ENCODE measurements around the gene DNAH10. TPM values are rescaled to one million over a fixed set of nuclear protein-coding genes. Genes with fewer than 3 reads are reported as not detected.

DNAH10 gene
- total RNA-seq, 2 experiments from 2014 or later: 0.38 to 0.43 TPM

DNA sequence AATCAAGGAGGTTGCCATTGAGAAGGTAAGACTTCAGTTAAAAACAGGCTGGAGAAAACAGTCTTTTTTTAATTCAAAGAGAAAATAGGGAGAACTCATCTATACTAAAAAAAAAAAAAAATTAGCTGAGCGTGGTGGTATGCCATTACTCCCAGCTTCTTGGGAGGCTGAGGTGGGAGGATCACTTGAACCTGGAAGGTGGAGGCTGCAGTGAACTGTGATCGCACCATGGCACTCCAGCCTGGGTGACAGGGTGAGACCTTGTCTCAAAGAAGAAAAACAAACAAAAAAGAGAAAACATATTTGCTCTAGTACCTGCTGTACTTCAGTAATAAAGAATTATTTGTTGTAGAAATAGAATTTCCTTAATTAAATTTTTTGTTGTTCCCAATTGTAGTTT is 68.6 kb downstream of the DNAH10 start:
- ChIA-PET CTCF (interaction anchor here (1.2 kb wide), 1 partner anchor 12 kb away, joined by 3 read pairs; no protein-coding TSS in a partner anchor), POLR2A (no interaction called here)
- no peak for DNase-seq
- TF ChIP-seq, protein P1, sequence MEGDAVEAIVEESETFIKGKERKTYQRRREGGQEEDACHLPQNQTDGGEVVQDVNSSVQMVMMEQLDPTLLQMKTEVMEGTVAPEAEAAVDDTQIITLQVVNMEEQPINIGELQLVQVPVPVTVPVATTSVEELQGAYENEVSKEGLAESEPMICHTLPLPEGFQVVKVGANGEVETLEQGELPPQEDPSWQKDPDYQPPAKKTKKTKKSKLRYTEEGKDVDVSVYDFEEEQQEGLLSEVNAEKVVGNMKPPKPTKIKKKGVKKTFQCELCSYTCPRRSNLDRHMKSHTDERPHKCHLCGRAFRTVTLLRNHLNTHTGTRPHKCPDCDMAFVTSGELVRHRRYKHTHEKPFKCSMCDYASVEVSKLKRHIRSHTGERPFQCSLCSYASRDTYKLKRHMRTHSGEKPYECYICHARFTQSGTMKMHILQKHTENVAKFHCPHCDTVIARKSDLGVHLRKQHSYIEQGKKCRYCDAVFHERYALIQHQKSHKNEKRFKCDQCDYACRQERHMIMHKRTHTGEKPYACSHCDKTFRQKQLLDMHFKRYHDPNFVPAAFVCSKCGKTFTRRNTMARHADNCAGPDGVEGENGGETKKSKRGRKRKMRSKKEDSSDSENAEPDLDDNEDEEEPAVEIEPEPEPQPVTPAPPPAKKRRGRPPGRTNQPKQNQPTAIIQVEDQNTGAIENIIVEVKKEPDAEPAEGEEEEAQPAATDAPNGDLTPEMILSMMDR (IDR thresholded peaks at IDR 0.05): no peak
- H3K27me3 Mint-ChIP-seq: peaks cover 3% of the 10 kb centered on the region
- intact Hi-C loops (cut with micrococcal nuclease): no loop called here
- no peaks in the 10 kb centered on the region for H3K36me3 Mint-ChIP-seq (ENCODE audit: low read depth)
- no peak overlapping the region for H3K27ac Mint-ChIP-seq
- peaks cover 3% of the 10 kb centered on the region for H3K4me1 Mint-ChIP-seq (ENCODE audit: low read depth)
- H3K9me3 Mint-ChIP-seq: no peaks in the 10 kb centered on the region
- H3K4me3 Mint-ChIP-seq: no peak overlapping the region
- ATAC-seq: no peak

DNA sequence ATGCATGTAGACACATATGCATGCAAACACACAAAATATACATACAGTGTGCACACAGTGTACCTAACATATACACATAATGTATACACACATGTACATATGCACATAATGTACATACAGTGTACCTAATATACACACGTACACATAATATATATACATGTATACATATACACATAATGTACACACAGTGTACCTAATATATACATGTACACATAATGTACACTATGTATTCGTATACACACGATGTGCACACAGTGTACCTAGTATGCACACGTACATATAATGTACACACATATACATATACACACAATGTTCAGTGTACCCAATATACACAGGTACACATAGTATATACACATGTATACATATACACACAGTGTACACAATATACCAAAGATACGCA is 70.0 kb downstream of the DNAH10 start:
- Mint-ChIP-seq H3K36me3 (ENCODE audit: low read depth) (no peaks in the 10 kb centered on the region), H3K9me3 (no peaks in the 10 kb centered on the region), H3K4me3 (no peak overlapping the region), H3K27me3 (peaks cover 3% of the 10 kb centered on the region), H3K4me1 (ENCODE audit: low read depth) (no peaks in the 10 kb centered on the region), H3K27ac (no peak overlapping the region)
- DNase-seq (no peak), ATAC-seq (no peak)
- TF ChIP-seq, protein P1 (IDR thresholded peaks at IDR 0.05): no peak
- ChIA-PET POLR2A (no interaction called here), CTCF (no interaction called here)
- intact Hi-C loops (cut with micrococcal nuclease): no loop called here

DNA sequence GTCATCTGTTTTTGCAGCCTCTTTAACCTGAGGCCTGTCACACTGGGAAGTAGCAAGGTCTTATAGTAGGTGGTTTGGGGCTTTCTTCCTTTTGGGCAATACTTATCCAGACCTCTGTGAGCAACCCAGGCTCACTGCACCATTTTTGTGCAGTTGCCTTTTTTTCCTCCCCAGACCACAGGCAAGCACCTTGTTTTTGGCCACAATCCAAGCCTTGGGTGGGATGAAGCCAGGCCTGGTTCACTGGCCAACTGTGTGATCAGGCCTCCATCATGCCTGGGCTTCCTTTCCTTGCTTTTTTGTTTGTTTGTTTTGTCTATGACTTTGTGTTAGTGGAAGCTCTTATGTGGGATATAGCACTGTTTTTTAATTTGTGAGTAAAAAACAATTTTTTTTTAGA is 71.7 kb downstream of the DNAH10 start:
- TF ChIP-seq, protein P1 (IDR thresholded peaks at IDR 0.05): no peak
- Mint-ChIP-seq H3K4me3 (no peak overlapping the region), H3K27me3 (no peaks in the 10 kb centered on the region), H3K36me3 (ENCODE audit: low read depth) (no peaks in the 10 kb centered on the region), H3K4me1 (ENCODE audit: low read depth) (no peaks in the 10 kb centered on the region), H3K9me3 (no peaks in the 10 kb centered on the region), H3K27ac (no peak overlapping the region)
- POLR2A ChIA-PET: interaction anchor here (0.5 kb wide), 1 partner anchor 520 kb away, joined by 3 read pairs; no protein-coding TSS in a partner anchor
- ATAC-seq (no peak), DNase-seq (no peak)
- CTCF ChIA-PET: no interaction called here
- intact Hi-C loops (cut with micrococcal nuclease): no loop called here

DNA sequence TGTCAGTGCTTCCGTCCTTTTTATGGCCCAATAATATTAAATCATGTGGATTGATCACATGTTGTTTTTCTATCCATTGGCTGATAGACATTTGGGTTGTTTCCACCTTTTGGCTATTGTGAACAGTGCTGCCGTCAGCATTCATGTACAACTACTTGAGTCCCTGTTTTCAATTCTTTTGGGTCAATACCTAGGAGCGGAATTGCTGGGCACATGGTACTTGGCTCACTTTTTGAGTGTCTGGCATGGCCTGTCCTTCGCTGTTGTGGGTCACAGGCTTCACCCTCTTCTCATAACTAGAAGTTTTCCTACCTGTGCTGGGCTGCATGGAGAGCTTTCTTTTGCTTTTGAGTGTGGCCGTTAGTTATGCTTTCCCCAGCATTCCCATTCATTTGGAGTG is 72.7 kb downstream of the DNAH10 start:
- no peak for ATAC-seq
- no peak overlapping the region for H3K27ac Mint-ChIP-seq
- H3K36me3 Mint-ChIP-seq (ENCODE audit: low read depth): no peaks in the 10 kb centered on the region
- no peaks in the 10 kb centered on the region for H3K27me3 Mint-ChIP-seq
- no peaks in the 10 kb centered on the region for H3K9me3 Mint-ChIP-seq
- intact Hi-C loops (cut with micrococcal nuclease): no loop called here
- no peaks in the 10 kb centered on the region for H3K4me1 Mint-ChIP-seq (ENCODE audit: low read depth)
- CTCF ChIA-PET: interaction anchor here (1.8 kb wide), 1 partner anchor 156 kb away, joined by 3 read pairs; no protein-coding TSS in a partner anchor
- no peak for DNase-seq
- no peak overlapping the region for H3K4me3 Mint-ChIP-seq
- POLR2A ChIA-PET: no interaction called here
- TF ChIP-seq, protein P1 (IDR thresholded peaks at IDR 0.05): no peak

DNA sequence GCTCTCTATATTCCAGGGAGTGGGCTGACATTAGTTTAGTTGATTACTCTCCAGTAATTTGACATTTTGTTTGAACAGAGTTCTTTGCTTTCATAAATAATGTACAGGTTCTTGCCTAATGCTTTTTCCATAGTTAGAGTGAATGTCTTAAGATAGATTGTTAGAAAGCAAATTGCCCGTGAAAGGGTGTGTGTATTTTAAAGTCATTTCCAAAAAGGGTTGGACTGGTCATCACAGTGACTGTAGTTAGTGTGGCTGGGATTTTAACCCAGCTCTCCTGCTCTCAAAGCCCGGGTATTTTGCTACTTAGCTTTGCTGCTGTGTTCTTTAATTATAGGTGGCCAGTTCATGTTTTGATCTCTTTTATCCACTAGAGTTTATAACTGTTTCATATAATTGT is 74.2 kb downstream of the DNAH10 start:
- Mint-ChIP-seq H3K27me3 (no peaks in the 10 kb centered on the region), H3K4me1 (ENCODE audit: low read depth) (no peaks in the 10 kb centered on the region), H3K4me3 (no peak overlapping the region), H3K36me3 (ENCODE audit: low read depth) (no peaks in the 10 kb centered on the region), H3K9me3 (no peaks in the 10 kb centered on the region), H3K27ac (no peak overlapping the region)
- no peak for ATAC-seq
- DNase-seq: no peak
- intact Hi-C loops (cut with micrococcal nuclease): no loop called here
- ChIA-PET POLR2A (no interaction called here), CTCF (interaction anchor here (0.8 to 1.8 kb wide), 3 partner anchors 10 to 196 kb away, joined by 3 read pairs; no protein-coding TSS in a partner anchor)
- TF ChIP-seq, protein P1 (IDR thresholded peaks at IDR 0.05): no peak

Measured in activated CD8-positive, alpha-beta T cell treated with anti-CD3 and anti-CD28 coated beads for 36 hours (primary cell).